H9 (cell line): ENCODE measurements around the gene TNKS2. TPM values are rescaled to one million over a fixed set of nuclear protein-coding genes. Genes with fewer than 3 reads are reported as not detected.

ENCODE experiments used
- DNase-seq: peaks from one replicate; pipeline ENCODE4 v3.0.0-alpha.2; 2017
- H2AFZ ChIP-seq: one replicate; pipeline ENCODE4 v1.6.1; 2013; ENCODE audit warnings: mild to moderate bottlenecking, low read length, control low read depth, moderate library complexity
- H2AK5ac ChIP-seq: 2 replicates; pipeline ENCODE4 v1.6.1; 2013; ENCODE audit warnings: low read length, control low read depth, mixed read lengths; ENCODE audit not compliant: insufficient read length
- H2BK120ac ChIP-seq: one replicate; pipeline ENCODE4 v1.6.1; 2013; ENCODE audit warnings: low read depth, mild to moderate bottlenecking, low read length, control low read depth, inconsistent platforms; ENCODE audit not compliant: poor library complexity, severe bottlenecking
- H2BK12ac ChIP-seq: 2 replicates; pipeline ENCODE4 v1.6.1; 2013; ENCODE audit warnings: low read length, control low read depth, mixed read lengths, low read depth; ENCODE audit not compliant: insufficient read length
- H2BK15ac ChIP-seq: 2 replicates; pipeline ENCODE4 v1.6.1; 2013; ENCODE audit warnings: low read depth, low read length, control low read depth
- H2BK20ac ChIP-seq: one replicate; pipeline ENCODE4 v1.6.1; 2013; ENCODE audit warnings: low read depth, mild to moderate bottlenecking, low read length, control low read depth, inconsistent platforms; ENCODE audit not compliant: poor library complexity, severe bottlenecking
- H2BK5ac ChIP-seq: 2 replicates; pipeline ENCODE4 v1.6.1; 2013; ENCODE audit warnings: low read length, control low read depth, mixed read lengths; ENCODE audit not compliant: insufficient read length
- H3K14ac ChIP-seq: 2 replicates; pipeline ENCODE4 v1.6.1; 2013; ENCODE audit warnings: low read length, control low read depth; ENCODE audit not compliant: insufficient read depth
- H3K18ac ChIP-seq: 2 replicates; pipeline ENCODE4 v1.6.1; 2013; ENCODE audit warnings: low read depth, mild to moderate bottlenecking, mixed read lengths, low read length, control low read depth; ENCODE audit not compliant: insufficient read length
- H3K23ac ChIP-seq: 2 replicates; pipeline ENCODE4 v1.6.1; 2013; ENCODE audit warnings: low read length, control low read depth, mixed read lengths, low read depth; ENCODE audit not compliant: insufficient read length
- H3K23me2 ChIP-seq: 2 replicates; pipeline ENCODE4 v1.6.1; 2013; ENCODE audit warnings: low read depth, mild to moderate bottlenecking, mixed read lengths, low read length, control low read depth; ENCODE audit not compliant: insufficient read length, poor library complexity, severe bottlenecking
- H3K27ac ChIP-seq: 2 replicates; pipeline ENCODE4 v1.5.1; 2013; ENCODE audit warnings: low read length, control low read depth, mixed read lengths, low read depth; ENCODE audit not compliant: insufficient read length
- H3K27me3 ChIP-seq: 2 replicates; pipeline ENCODE4 v1.6.1; 2013; ENCODE audit warnings: low read length, control low read depth, inconsistent platforms; ENCODE audit not compliant: insufficient read depth
- H3K4ac ChIP-seq: 2 replicates; pipeline ENCODE4 v1.6.1; 2013; ENCODE audit warnings: low read depth, mild to moderate bottlenecking, control low read depth, inconsistent platforms, low read length, moderate library complexity
- H3K4me1 ChIP-seq: 2 replicates; pipeline ENCODE4 v1.6.1; 2013; ENCODE audit warnings: low read length, control low read depth, inconsistent platforms; ENCODE audit not compliant: insufficient read depth
- H3K4me2 ChIP-seq: 2 replicates; pipeline ENCODE4 v1.6.1; 2013; ENCODE audit warnings: low read length, control low read depth, mixed read lengths; ENCODE audit not compliant: insufficient read length, insufficient read depth
- H3K56ac ChIP-seq: 2 replicates; pipeline ENCODE4 v1.6.1; 2013; ENCODE audit warnings: low read depth, mild to moderate bottlenecking, mixed read lengths, low read length, control low read depth; ENCODE audit not compliant: insufficient read length
- H3K79me1 ChIP-seq: 2 replicates; pipeline ENCODE4 v1.6.1; 2013; ENCODE audit warnings: low read depth, mild to moderate bottlenecking, moderate library complexity, low read length, control low read depth, inconsistent platforms; ENCODE audit not compliant: insufficient read depth, poor library complexity, severe bottlenecking
- H3K79me2 ChIP-seq: 2 replicates; pipeline ENCODE4 v1.6.1; 2013; ENCODE audit warnings: low read length, control low read depth, inconsistent platforms; ENCODE audit not compliant: insufficient read depth
- H3K9ac ChIP-seq: 2 replicates; pipeline ENCODE4 v1.6.1; 2013; ENCODE audit warnings: low read length, control low read depth, mixed read lengths; ENCODE audit not compliant: insufficient read length; ENCODE audit errors: extremely low read depth
- H3K9me3 ChIP-seq: one replicate; pipeline ENCODE4 v1.6.1; 2013; ENCODE audit warnings: low read depth, low read length, inconsistent platforms; ENCODE audit not compliant: control insufficient read depth
- H3T11ph ChIP-seq: one replicate; pipeline ENCODE4 v1.6.1; 2013; ENCODE audit warnings: mild to moderate bottlenecking, low read length, control low read depth, inconsistent platforms
- H4K20me1 ChIP-seq: one replicate; pipeline ENCODE4 v1.6.1; 2013; ENCODE audit not compliant: control insufficient read depth, insufficient read length, insufficient read depth
- H4K5ac ChIP-seq: 2 replicates; pipeline ENCODE4 v1.6.1; 2013; ENCODE audit warnings: low read depth, mild to moderate bottlenecking, mixed read lengths, low read length, control low read depth; ENCODE audit not compliant: insufficient read length
- H4K8ac ChIP-seq: replicated peaks from 2 replicates; pipeline ENCODE4 v1.6.1; 2013; ENCODE audit warnings: low read length, control low read depth, mixed read lengths, low read depth; ENCODE audit not compliant: insufficient read length
- H4K91ac ChIP-seq: 2 replicates; pipeline ENCODE4 v1.6.1; 2013; ENCODE audit warnings: low read depth, mild to moderate bottlenecking, moderate library complexity, mixed read lengths, low read length, control low read depth; ENCODE audit not compliant: insufficient read length
- H3K27ac Mint-ChIP-seq, 3 experiments: 2 replicates in 2 of 3; 3 replicates in 1 of 3; pipeline ENCODE4 v1.8.0; 2020 to 2021; ENCODE audit warnings: mixed read lengths in 3 of 3, mild to moderate bottlenecking in 1 of 3, moderate library complexity in 1 of 3
- H3K27me3 Mint-ChIP-seq: 2 replicates; pipeline ENCODE4 v1.8.0; 2021; ENCODE audit warnings: low read depth, mild to moderate bottlenecking, moderate library complexity, mixed read lengths
- H3K36me3 Mint-ChIP-seq, 3 experiments: 2 replicates in 2 of 3; 3 replicates in 1 of 3; pipeline ENCODE4 v1.8.0; 2020 to 2021; ENCODE audit warnings: low read depth in 3 of 3, mixed read lengths in 3 of 3; ENCODE audit not compliant: insufficient read depth in 1 of 3
- H3K4me1 Mint-ChIP-seq, 2 experiments: 2 replicates each; pipeline ENCODE4 v1.8.0; 2020; ENCODE audit warnings: mixed read lengths in 2 of 2
- H3K4me3 Mint-ChIP-seq, 2 experiments: 2 replicates in 1 of 2; 3 replicates in 1 of 2; pipeline ENCODE4 v1.8.0; 2020 to 2021; ENCODE audit warnings: mild to moderate bottlenecking in 2 of 2, mixed read lengths in 2 of 2, moderate library complexity in 1 of 2
- H3K9me3 Mint-ChIP-seq, 2 experiments: 2 replicates in 1 of 2; 3 replicates in 1 of 2; pipeline ENCODE4 v1.8.0; 2020; ENCODE audit warnings: mild to moderate bottlenecking in 2 of 2, mixed read lengths in 2 of 2, moderate library complexity in 1 of 2
- CTCF ChIP-seq: fragments of 200-600 bp; sonication (generic); conservative IDR thresholded peaks from 3 replicates; pipeline ENCODE4 v1.8.0; 2021; ENCODE audit warnings: antibody characterized with exemption, mild to moderate bottlenecking
- WGBS: extraction: QIAGEN DNeasy Blood & Tissue Kit; methylation state at CpG from one replicate; pipeline ENCODE4 v1.1.7; 2013; ENCODE audit warnings: missing lambda C conversion rate, low lambda C conversion rate, mixed read lengths; ENCODE audit not compliant: insufficient read length; ENCODE audit errors: extremely low coverage; 5-methylcytosine and 5-hydroxymethylcytosine counted together
- total RNA-seq: library from RNA; stranded (reverse); gene quantifications from 2 replicates; pipeline ENCODE4 v1.2.1, GENCODE V29; 2021

The TNKS2 gene
- total RNA-seq, 1 experiment from 2014 or later = 58.9 TPM

DNA sequence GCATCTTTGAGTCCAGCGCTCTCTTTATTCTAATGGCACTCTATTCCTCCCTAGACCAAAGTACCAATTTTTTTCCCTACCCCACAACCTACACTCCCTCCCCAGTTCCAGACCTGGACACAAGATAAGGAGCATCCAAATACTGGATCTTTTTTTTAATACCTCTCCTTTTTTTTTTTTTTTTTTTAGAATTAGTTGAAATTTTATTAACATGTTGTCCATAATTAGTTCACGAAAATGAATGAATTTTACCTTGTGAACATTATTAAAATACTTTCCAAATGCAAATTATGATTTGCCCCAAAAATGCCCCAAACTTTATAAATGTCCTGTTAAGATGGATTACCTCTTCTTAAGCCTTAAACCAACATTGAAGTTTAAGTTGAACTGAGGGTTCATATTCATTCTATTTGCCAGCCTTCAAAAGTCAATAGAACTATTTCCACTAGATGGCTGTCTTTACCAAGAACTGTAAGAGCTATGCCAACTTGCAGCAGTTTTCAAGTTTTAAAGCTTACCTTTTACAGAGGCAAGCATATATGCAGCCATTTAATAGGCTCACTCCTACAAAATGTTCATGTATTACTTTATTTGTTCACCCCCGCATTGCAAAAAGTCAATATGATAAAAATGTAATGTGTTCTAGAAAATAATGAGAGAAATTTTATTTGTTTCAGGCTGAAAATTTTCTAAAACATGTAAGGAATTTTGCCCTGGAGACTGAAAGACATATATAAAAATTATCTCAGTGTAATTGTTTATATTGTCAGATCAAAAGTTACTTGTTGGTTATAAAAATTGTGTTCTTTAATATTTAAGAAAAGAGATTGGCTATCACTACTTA is 39.7 kb upstream of the TNKS2 start:
- Histone ChIP-seq H2BK20ac (no peak overlapping the region), H3K4me2 (no peak overlapping the region), H2BK15ac (no peak overlapping the region), H3K23ac (no peak overlapping the region), H4K8ac (no peak overlapping the region), H3T11ph (no peak overlapping the region), H3K4ac (no peak overlapping the region), H3K9me3 (no peaks in the 10 kb centered on the region), H3K4me1 (no peaks in the 10 kb centered on the region), H2AFZ (no peak overlapping the region), H3K23me2 (no peaks in the 10 kb centered on the region), H3K79me1 (no peaks in the 10 kb centered on the region), H2BK12ac (no peak overlapping the region), H2BK120ac (no peak overlapping the region), H4K5ac (no peak overlapping the region), H3K79me2 (no peaks in the 10 kb centered on the region), H2BK5ac (no peak overlapping the region), H4K91ac (no peak overlapping the region), H3K14ac (no peak overlapping the region), H2AK5ac (no peak overlapping the region), H3K27me3 (no peaks in the 10 kb centered on the region), H3K27ac (no peak overlapping the region), H3K18ac (no peak overlapping the region), H4K20me1 (no peaks in the 10 kb centered on the region), H3K56ac (no peak overlapping the region), H3K9ac (no peak overlapping the region)
- H3K9me3 Mint-ChIP-seq = peaks cover 9 to 13% of the 10 kb centered on the region in 2 experiments; a peak in 4 of 5 replicates
- no CpG with 5 or more reads among the region's 3 CpGs for WGBS
- H3K4me1 Mint-ChIP-seq = peaks cover 7% of the 10 kb centered on the region in 2 experiments; a peak in 3 of 4 replicates
- TF ChIP-seq CTCF = peak; percentile 78
- no peak for DNase-seq
- H3K27me3 Mint-ChIP-seq = no peaks in the 10 kb centered on the region; the same call in 1 of the 2 replicates
- H3K36me3 Mint-ChIP-seq = peaks cover 0 to 3% (median 2%) of the 10 kb centered on the region in 3 experiments; a peak in 4 of 7 replicates
- no peak overlapping the region for H3K27ac Mint-ChIP-seq
- 0 out of 5 replicates have a peak overlapping the region, but pooled peaks of 1 of the 2 experiments have one; percentile 8 for H3K4me3 Mint-ChIP-seq
